Natural killer cell (primary cell): ENCODE results near the gene ZMYM2. TPM values are rescaled to one million over a fixed set of nuclear protein-coding genes. Genes with fewer than 3 reads are reported as not detected.

ENCODE experiments used
- ATAC-seq, 3 donors: fragments of 150-1000 bp in 2 of 3; fragments of 200-7000 bp in 1 of 3; cut with Tn5 transposase; 1 replicate in 1 of 3; 2 replicates in 2 of 3; pipeline ENCODE4 v1.10.0; 2021; ENCODE audit warnings: mild to moderate bottlenecking in 2 of 3, moderate library complexity in 2 of 3
- DNase-seq, 2 donors: peaks; one replicate each; pipeline versions ENCODE4 v3.0.0 to v3.0.0-alpha.2; 2013 to 2021; ENCODE audit warnings: mixed read lengths in 1 of 2
- H3K27ac ChIP-seq: one replicate; pipeline ENCODE4 v1.5.1; 2013; ENCODE audit warnings: mild to moderate bottlenecking, low read length
- H3K27me3 ChIP-seq: one replicate; pipeline ENCODE4 v1.6.1; 2013; ENCODE audit warnings: low read length; ENCODE audit not compliant: control insufficient read depth, insufficient read depth
- H3K36me3 ChIP-seq: one replicate; pipeline ENCODE4 v1.6.1; 2013; ENCODE audit warnings: low read length; ENCODE audit not compliant: control insufficient read depth, insufficient read depth
- H3K4me1 ChIP-seq: one replicate; pipeline ENCODE4 v1.6.1; 2013; ENCODE audit warnings: low read length; ENCODE audit not compliant: control insufficient read depth, insufficient read depth
- H3K4me3 ChIP-seq: one replicate; pipeline ENCODE4 v1.5.1; 2013; ENCODE audit warnings: low read length
- H3K9me3 ChIP-seq: one replicate; pipeline ENCODE4 v1.6.1; 2013; ENCODE audit warnings: low read length; ENCODE audit not compliant: control insufficient read depth, insufficient read depth
- H3K27ac Mint-ChIP-seq, 2 donors: one replicate each; pipeline ENCODE4 v1.8.0; 2022; ENCODE audit warnings: mild to moderate bottlenecking in 2 of 2, mixed read lengths in 2 of 2, moderate library complexity in 1 of 2
- H3K27me3 Mint-ChIP-seq, 2 donors: one replicate each; pipeline ENCODE4 v1.8.0; 2022; ENCODE audit warnings: low read depth in 2 of 2, mixed read lengths in 2 of 2
- H3K36me3 Mint-ChIP-seq: one replicate; pipeline ENCODE4 v1.8.0; 2022; ENCODE audit warnings: mixed read lengths
- H3K4me1 Mint-ChIP-seq, 2 donors: one replicate each; pipeline ENCODE4 v1.8.0; 2022; ENCODE audit warnings: mixed read lengths in 2 of 2
- H3K4me3 Mint-ChIP-seq: one replicate; pipeline ENCODE4 v1.8.0; 2022; ENCODE audit warnings: mild to moderate bottlenecking, moderate library complexity, mixed read lengths
- H3K9me3 Mint-ChIP-seq, 2 donors: one replicate each; pipeline ENCODE4 v1.8.0; 2022; ENCODE audit warnings: mixed read lengths in 2 of 2
- WGBS: methylation state at CpG from one replicate; pipeline ENCODE4 v1.1.7; 2013; ENCODE audit warnings: missing lambda C conversion rate; ENCODE audit not compliant: insufficient coverage; 5-methylcytosine and 5-hydroxymethylcytosine counted together
- intact Hi-C: fragments of 100-400 bp; cut with micrococcal nuclease; formaldehyde crosslinking; loops from one replicate; pipeline ENCODE4 v1.14.2; 2022
- total RNA-seq, 4 donors: library from RNA; stranded (reverse); fragments of 120-200 nt in 1 of 4; gene quantifications; one replicate each; pipeline versions ENCODE4 v1.2.3 to v1.2.4, GENCODE V29; 2013 to 2022
- TF ChIP-seq, protein P1 (sequence below): fragments of 200-600 bp; IDR thresholded peaks from one replicate; pipeline ENCODE4 v1.8.0; 2022; ENCODE audit warnings: antibody characterized with exemption

Gene ZMYM2
- total RNA-seq, 3 donors from 2014 or later (not counting 1 experiment from before 2014, with no cell fraction given), result 82.1 to 101 (median 87.0) TPM

DNA sequence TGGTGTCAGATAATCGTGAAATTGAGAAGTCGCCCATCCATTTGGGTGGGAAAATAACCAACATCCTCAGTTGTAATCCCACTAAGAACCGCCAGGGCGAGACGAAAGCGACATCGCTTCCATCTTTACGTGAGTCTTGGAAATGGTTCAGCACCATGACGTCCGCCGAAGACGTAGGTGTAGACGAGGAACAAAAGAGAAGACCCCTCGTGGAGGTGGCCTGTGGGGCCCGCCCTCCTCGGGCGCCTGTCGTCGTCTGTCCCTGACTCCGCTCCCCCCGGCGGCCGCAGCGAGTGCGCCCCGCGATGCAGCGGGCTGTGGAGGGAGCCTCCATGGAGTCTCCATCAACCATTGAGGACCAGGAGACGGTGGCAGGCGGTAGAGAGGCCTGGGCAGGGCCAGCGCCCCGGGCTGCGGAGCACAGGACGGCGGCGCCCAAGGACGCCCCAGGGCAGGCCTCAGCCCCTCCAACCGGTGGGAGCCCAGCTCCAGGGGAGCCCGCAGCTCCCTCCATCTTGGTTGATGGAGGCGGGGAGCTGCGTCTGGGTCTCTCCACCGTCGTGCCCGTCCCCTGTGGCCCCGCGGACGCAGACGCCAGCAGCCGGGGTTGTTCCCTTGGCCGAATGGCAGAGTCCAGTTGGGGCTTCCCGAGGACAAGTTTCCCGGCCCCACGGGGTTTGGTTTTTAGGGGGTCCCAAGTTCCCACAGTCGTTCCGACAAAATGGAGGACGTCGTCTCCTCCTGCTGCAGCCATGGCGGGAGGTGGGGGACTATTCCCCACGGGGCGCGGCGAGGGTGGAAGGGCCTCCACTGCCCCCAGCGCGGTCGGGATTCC is 990 bp upstream of the ZMYM2 start:
- peaks cover 0 to 3% of the 10 kb centered on the region in 2 donors for H3K27me3 Mint-ChIP-seq
- under 1% methylated on average over 65 of the region's 65 CpGs for WGBS
- Histone ChIP-seq H3K27ac (peak overlapping the region; percentile 98), H3K36me3 (peaks cover 12% of the 10 kb centered on the region), H3K4me3 (peak overlapping the region; percentile 69), H3K4me1 (peaks cover 8% of the 10 kb centered on the region), H3K27me3 (no peaks in the 10 kb centered on the region), H3K9me3 (no peaks in the 10 kb centered on the region)
- peak overlapping the region; percentile 87 for H3K4me3 Mint-ChIP-seq
- intact Hi-C loops, result loop anchor here (1.0 to 5.0 kb wide), 2 partner anchors 94 to 325 kb away; partner anchors contain the start of genes MPHOSPH8 and ZMYM5
- peaks cover 23 to 29% of the 10 kb centered on the region in 2 donors for H3K4me1 Mint-ChIP-seq
- H3K36me3 Mint-ChIP-seq, result no peaks in the 10 kb centered on the region
- TF ChIP-seq, protein P1, sequence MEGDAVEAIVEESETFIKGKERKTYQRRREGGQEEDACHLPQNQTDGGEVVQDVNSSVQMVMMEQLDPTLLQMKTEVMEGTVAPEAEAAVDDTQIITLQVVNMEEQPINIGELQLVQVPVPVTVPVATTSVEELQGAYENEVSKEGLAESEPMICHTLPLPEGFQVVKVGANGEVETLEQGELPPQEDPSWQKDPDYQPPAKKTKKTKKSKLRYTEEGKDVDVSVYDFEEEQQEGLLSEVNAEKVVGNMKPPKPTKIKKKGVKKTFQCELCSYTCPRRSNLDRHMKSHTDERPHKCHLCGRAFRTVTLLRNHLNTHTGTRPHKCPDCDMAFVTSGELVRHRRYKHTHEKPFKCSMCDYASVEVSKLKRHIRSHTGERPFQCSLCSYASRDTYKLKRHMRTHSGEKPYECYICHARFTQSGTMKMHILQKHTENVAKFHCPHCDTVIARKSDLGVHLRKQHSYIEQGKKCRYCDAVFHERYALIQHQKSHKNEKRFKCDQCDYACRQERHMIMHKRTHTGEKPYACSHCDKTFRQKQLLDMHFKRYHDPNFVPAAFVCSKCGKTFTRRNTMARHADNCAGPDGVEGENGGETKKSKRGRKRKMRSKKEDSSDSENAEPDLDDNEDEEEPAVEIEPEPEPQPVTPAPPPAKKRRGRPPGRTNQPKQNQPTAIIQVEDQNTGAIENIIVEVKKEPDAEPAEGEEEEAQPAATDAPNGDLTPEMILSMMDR, result peak; percentile 91
- no peaks in the 10 kb centered on the region for H3K9me3 Mint-ChIP-seq
- peak; percentile 65 to 94 for DNase-seq
- H3K27ac Mint-ChIP-seq, result peak overlapping the region; percentile 70 to 96
- peak; percentile 12 to 30 (median 16) for ATAC-seq

DNA sequence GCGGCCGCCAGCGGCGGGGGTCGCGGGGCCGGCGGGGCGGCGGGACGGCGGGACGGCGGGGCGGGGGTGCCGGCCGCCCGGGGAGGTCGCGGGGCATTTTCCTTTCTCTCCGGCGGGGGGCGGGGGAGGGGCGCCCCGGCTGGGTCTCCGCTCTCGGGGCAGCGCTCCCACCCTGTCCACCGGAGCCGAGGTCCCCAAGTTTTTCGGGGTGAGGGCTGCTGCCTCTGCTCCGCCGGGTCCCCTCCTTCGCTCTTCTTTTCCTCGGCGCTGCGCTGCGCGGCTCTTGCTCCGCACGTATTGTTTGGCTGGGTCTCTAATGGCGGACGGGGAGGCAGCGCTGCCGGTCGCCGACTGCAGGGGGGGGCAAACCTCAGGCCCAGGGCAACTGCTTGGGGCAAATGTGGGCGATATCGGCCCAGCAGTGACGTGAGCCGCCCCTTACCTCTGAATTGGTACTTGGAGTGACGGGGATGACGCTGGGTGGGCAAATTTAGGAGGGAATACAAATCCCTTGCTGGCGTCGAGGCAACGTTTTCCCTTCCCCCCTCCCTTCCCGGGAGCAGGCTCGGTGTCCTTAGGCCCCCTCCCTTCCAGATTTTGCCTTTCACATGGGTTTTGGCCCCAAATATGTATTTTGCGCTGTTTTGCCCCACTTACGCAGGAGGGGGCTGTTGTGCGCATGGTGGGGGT is 759 bp downstream of the ZMYM2 start:
- no peaks in the 10 kb centered on the region for H3K9me3 Mint-ChIP-seq
- H3K4me1 ChIP-seq, result peaks cover 8% of the 10 kb centered on the region
- intact Hi-C loops, result loop anchor here (5.0 kb wide), 1 partner anchor 327 kb away; the partner anchor contains the start of gene MPHOSPH8
- no peaks in the 10 kb centered on the region for H3K27me3 ChIP-seq
- H3K27ac ChIP-seq, result peak overlapping the region; percentile 86
- peak; percentile 66 to 83 for DNase-seq
- no peaks in the 10 kb centered on the region for H3K9me3 ChIP-seq
- peaks cover 16% of the 10 kb centered on the region for H3K36me3 ChIP-seq
- ATAC-seq, result peak; percentile 11 to 13 (median 12)
- peaks cover 0 to 3% of the 10 kb centered on the region in 2 donors for H3K27me3 Mint-ChIP-seq
- peak overlapping the region; percentile 91 to 96 for H3K27ac Mint-ChIP-seq
- peak overlapping the region; percentile 82 for H3K4me3 ChIP-seq
- H3K36me3 Mint-ChIP-seq, result no peaks in the 10 kb centered on the region
- TF ChIP-seq, protein P1, result no peak
- peaks cover 23 to 29% of the 10 kb centered on the region in 2 donors for H3K4me1 Mint-ChIP-seq
- peak overlapping the region; percentile 95 for H3K4me3 Mint-ChIP-seq
- WGBS, result under 1% methylated on average over 58 of the region's 61 CpGs

DNA sequence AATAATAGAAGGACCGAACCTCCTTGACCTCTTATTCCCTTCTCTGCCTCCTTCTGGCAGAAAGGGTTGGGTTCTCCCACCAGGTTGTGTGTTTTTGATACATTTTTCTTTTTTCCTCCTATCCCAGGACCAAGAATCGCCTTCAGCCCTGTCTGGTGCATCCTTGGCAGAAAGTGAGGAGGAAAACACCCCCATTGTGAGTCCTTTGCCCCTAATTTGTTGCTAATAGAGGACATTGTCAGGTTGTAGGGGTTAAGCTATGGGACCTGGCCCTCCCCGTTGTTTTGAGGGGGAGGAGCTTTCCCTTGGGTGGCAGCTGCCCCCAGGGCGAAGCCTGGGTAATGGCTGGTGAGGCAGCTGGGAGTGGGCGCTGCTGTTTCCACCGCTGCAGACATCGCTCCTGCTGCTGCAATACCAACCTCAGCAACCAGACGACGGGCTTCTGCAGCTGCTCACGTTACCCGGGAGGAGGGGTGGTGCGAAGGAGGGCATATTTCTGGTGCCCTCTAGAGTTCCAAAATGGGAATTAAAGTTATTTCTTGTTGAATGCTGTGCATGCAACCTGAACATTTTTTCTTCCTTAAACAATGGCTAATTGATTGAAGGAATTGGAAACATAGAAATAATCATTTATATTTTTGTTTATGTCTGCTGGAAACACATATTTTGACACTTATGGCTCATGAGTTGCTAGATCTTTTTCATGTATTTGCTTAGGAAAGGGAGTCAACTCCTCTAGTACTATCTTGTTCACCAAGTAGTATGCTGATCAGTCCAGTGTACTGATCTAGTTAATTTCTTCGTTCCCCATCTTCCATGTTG is 1.5 kb downstream of the ZMYM2 start:
- DNase-seq, result peak; percentile 73 to 95
- Histone ChIP-seq H3K9me3 (no peaks in the 10 kb centered on the region), H3K27ac (peak overlapping the region; percentile 86), H3K4me1 (peaks cover 8% of the 10 kb centered on the region), H3K4me3 (peak overlapping the region; percentile 82), H3K27me3 (no peaks in the 10 kb centered on the region), H3K36me3 (peaks cover 16% of the 10 kb centered on the region)
- H3K27me3 Mint-ChIP-seq, result peaks cover 0 to 3% of the 10 kb centered on the region in 2 donors
- intact Hi-C loops, result loop anchor here (5.0 to 10.0 kb wide), 2 partner anchors 175 to 328 kb away; partner anchors contain the start of genes MPHOSPH8 and PSPC1
- WGBS, result 0% methylated on average over 10 of the region's 13 CpGs
- ATAC-seq, result peak; percentile 50 to 68 (median 52)
- H3K4me1 Mint-ChIP-seq, result peaks cover 23 to 29% of the 10 kb centered on the region in 2 donors
- TF ChIP-seq, protein P1, result peak; percentile 83
- H3K4me3 Mint-ChIP-seq, result peak overlapping the region; percentile 95
- peak overlapping the region; percentile 91 to 96 for H3K27ac Mint-ChIP-seq
- no peaks in the 10 kb centered on the region for H3K9me3 Mint-ChIP-seq
- no peaks in the 10 kb centered on the region for H3K36me3 Mint-ChIP-seq
